ENCODE data around the gene OR52N4. TPM values are rescaled to one million over a fixed set of nuclear protein-coding genes. Genes with fewer than 3 reads are reported as not detected.

Gene OR52N4
- not detected for total RNA-seq

DNA sequence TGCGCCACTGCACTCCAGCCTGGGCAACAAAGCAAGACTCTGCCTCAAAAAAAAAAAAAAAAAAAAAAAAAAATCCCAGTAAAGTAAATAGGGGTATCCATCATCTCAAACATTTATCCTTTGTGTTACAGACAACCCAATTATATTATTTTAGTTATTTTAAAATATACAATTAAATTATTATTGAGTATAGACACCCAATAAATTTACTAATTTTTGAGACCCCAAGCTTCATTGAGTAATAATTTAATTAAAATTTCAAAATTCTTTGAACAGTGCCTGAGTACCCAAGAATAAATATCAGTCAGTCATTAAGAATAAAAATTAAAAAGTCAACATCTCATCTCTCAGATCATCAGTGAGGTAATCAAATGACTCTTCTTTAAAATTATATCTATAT, at the start of gene OR52N4:
Gene OR52N4, plus strand, starts transcription at position 301 of the 400 bp plus-strand sequence. CDS start 498 bp downstream, outside the sequence.

DNA sequence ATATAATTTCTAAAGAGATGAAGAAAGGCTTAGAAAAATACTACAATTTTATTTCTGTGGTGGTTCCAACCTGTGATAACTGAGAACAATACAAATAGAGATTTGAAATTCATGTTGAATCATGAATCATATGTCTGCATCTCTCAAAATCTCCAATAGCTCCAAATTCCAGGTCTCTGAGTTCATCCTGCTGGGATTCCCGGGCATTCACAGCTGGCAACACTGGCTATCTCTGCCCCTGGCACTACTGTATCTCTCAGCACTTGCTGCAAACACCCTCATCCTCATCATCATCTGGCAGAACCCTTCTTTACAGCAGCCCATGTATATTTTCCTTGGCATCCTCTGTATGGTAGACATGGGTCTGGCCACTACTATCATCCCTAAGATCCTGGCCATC, 17.6 kb upstream of the OR52N4 start, which contains the start of gene OR56B1:
Gene OR56B1, plus strand, starts transcription at position 53 of the 400 bp plus-strand sequence. Its CDS starts 69 bp downstream, at position 122.

GRCh38 chr11:5783255-5783654, 29.2 kb downstream of the OR52N4 start, which contains the start of gene OR52N5:
Gene OR52N5 (minus strand): TSS chr11:5783355. CDS start chr11:5778634, 4,721 bp downstream.

GRCh38 chr11:5791165-5791564, 37.1 kb downstream of the OR52N4 start, which contains the start of gene OR52N1:
Gene OR52N1 (minus strand): TSS chr11:5791265. CDS start chr11:5788816, 2,449 bp downstream.

Other genes starting within 250 kb of the OR52N4 start
- gene UBQLN3, start 244.3 kb upstream of the OR52N4 start, total RNA-seq, result 0.82 TPM
- 1.5 TPM for gene UBQLNL, start 237.5 kb upstream of the OR52N4 start, total RNA-seq
- 2.3 TPM for gene OR52H1, start 205.7 kb upstream of the OR52N4 start, total RNA-seq
- not detected for gene OR52B6, start 173.4 kb upstream of the OR52N4 start, total RNA-seq
- gene TRIM6, start 157.6 kb upstream of the OR52N4 start, total RNA-seq, result 19.2 TPM
- gene TRIM34, start 129.2 kb upstream of the OR52N4 start, total RNA-seq, result 8.1 TPM
- gene TRIM5, start 69.2 kb upstream of the OR52N4 start, total RNA-seq, result 37.5 TPM
- 22.4 TPM for gene TRIM22, start 64.5 kb upstream of the OR52N4 start, total RNA-seq
- gene OR56B1, start 17.8 kb upstream of the OR52N4 start, total RNA-seq, result not detected
- gene OR52N5, start 29.1 kb downstream of the OR52N4 start, total RNA-seq, result not detected
- gene OR52N1, start 37.0 kb downstream of the OR52N4 start, total RNA-seq, result not detected
- not detected for gene OR52N2, start 54.7 kb downstream of the OR52N4 start, total RNA-seq
- not detected for gene OR52E6, start 87.7 kb downstream of the OR52N4 start, total RNA-seq
- not detected for gene OR52E8, start 103.4 kb downstream of the OR52N4 start, total RNA-seq
- gene OR52E4, start 126.4 kb downstream of the OR52N4 start, total RNA-seq, result not detected
- gene OR52E5, start 139.0 kb downstream of the OR52N4 start, total RNA-seq, result not detected
- gene OR56A3, start 188.0 kb downstream of the OR52N4 start, total RNA-seq, result not detected
- not detected for gene OR56A5, start 214.3 kb downstream of the OR52N4 start, total RNA-seq
- gene OR52L1, start 232.7 kb downstream of the OR52N4 start, total RNA-seq, result not detected

Data from metanephros (tissue), 1 donor.